GM12872 (cell line): ENCODE data around the gene HSD17B2.

Source experiments
- CTCF ChIP-seq: IDR thresholded peaks from 3 replicates; pipeline ENCODE4 v1.5.1; 2011; ENCODE audit warnings: low read depth, mild to moderate bottlenecking, low read length, moderate library complexity; ENCODE audit not compliant: insufficient read depth

HSD17B2 gene

GRCh38 chr16:82033683-82034300 lies 1.3 kb upstream of the HSD17B2 start:
- TF ChIP-seq CTCF: no peak

GRCh38 chr16:82037251-82037650 lies 2.2 kb downstream of the HSD17B2 start:
- no peak for TF ChIP-seq CTCF

GRCh38 chr16:82037666-82038065 lies 2.6 kb downstream of the HSD17B2 start:
- TF ChIP-seq CTCF: no peak

GRCh38 chr16:82040296-82040695 lies 5.2 kb downstream of the HSD17B2 start:
- no peak for TF ChIP-seq CTCF

GRCh38 chr16:82041542-82041941 lies 6.5 kb downstream of the HSD17B2 start:
- no peak for TF ChIP-seq CTCF

- TF ChIP-seq CTCF: no peak
Observed at GRCh38 chr16:82042144-82042543, 7.1 kb downstream of the HSD17B2 start.

- no peak for TF ChIP-seq CTCF
Observed at GRCh38 chr16:82042846-82043245, 7.8 kb downstream of the HSD17B2 start.
